K562 (cell line): ENCODE measurements around the gene PRKG1. TPM values are rescaled to one million over a fixed set of nuclear protein-coding genes. Genes with fewer than 3 reads are reported as not detected.

Experiments used
- ATAC-seq: fragments of 200-7000 bp; cut with Tn5 transposase; 3 replicates; pipeline ENCODE4 v1.9.1; 2020; ENCODE audit warnings: moderate library complexity
- BruUV-seq: library from RNA; stranded (reverse); fragments of 400-500 nt; replicated peaks from 2 replicates; lab custom pipeline; 2021; lab: Mats Ljungman, UMichigan
- CTCF ChIA-PET: fragments of 300-600 bp; formaldehyde crosslinking; extraction: SDS; loops from one replicate; lab custom pipeline; 2021; ENCODE audit warnings: low intra/inter-chr PET ratio; lab: Yijun Ruan, JAX
- POLR2A ChIA-PET: fragments of 300-600, 350-650 bp; sonication (Branson Sonifier 250); formaldehyde crosslinking; extraction: SDS; loops from one replicate; lab custom pipeline; 2021; ENCODE audit warnings: antibody characterized with exemption, inconsistent platforms; lab: Yijun Ruan, JAX
- DNase-seq, 4 experiments: peaks; one replicate each; pipeline versions ENCODE4 v3.0.0 to v3.0.0-alpha.2; 2011 to 2018; ENCODE audit warnings: low spot score in 3 of 4, mixed read lengths in 3 of 4; ENCODE audit errors: extremely low read depth in 1 of 4
- FAIRE-seq: peaks from 2 replicates; lab custom pipeline; 2011; peaks lifted over from hg19 to GRCh38; lab: Jason Lieb, UNC
- H2AFZ ChIP-seq: 2 replicates; pipeline ENCODE4 v1.6.0; 2011; ENCODE audit warnings: low read depth, low read length, control low read depth, inconsistent platforms
- H3K27ac ChIP-seq: fragments of 200-600 bp; 3 replicates; pipeline ENCODE4 v1.8.0; 2011; ENCODE audit warnings: low read depth, mild to moderate bottlenecking, control low read depth, inconsistent platforms, low read length, moderate library complexity, mixed read lengths; ENCODE audit errors: extremely low read depth
- H3K27me3 ChIP-seq, 2 experiments: fragments of 300-600 bp in 1 of 2; 2 replicates in 1 of 2; 3 replicates in 1 of 2; pipeline versions ENCODE4 v1.6.0 to v1.8.0; 2011; ENCODE audit warnings: inconsistent platforms in 2 of 2, low read length in 2 of 2, mild to moderate bottlenecking in 1 of 2, mixed read lengths in 1 of 2, moderate library complexity in 1 of 2; ENCODE audit not compliant: control insufficient read depth in 2 of 2, insufficient read depth in 2 of 2
- H3K36me3 ChIP-seq: fragments of 300-600 bp; 3 replicates; pipeline ENCODE4 v1.8.0; 2011; ENCODE audit warnings: mild to moderate bottlenecking, low read length, inconsistent platforms; ENCODE audit not compliant: control insufficient read depth, insufficient read depth
- H3K4me1 ChIP-seq, 2 experiments: fragments of 200-600 bp in 1 of 2; replicated peaks in 1 of 2; 2 replicates in 1 of 2; 3 replicates in 1 of 2; pipeline versions ENCODE4 v1.5.1 to v1.8.0; 2011; ENCODE audit warnings: inconsistent platforms in 2 of 2, low read length in 2 of 2, mild to moderate bottlenecking in 1 of 2, mixed read lengths in 1 of 2, moderate library complexity in 1 of 2; ENCODE audit not compliant: control insufficient read depth in 2 of 2, insufficient read depth in 2 of 2
- H3K4me2 ChIP-seq: 2 replicates; pipeline ENCODE4 v1.6.1; 2011; ENCODE audit warnings: low read length, control low read depth, inconsistent platforms, mixed read lengths; ENCODE audit not compliant: insufficient read depth
- H3K4me3 ChIP-seq: fragments of 200-600 bp; sonication (generic), shearing (Covaris generic); 2 replicates; pipeline ENCODE4 v1.5.1; 2016; ENCODE audit warnings: control low read depth, inconsistent platforms
- H3K79me2 ChIP-seq: fragments of 200-600 bp; 3 replicates; pipeline ENCODE4 v1.8.0; 2011; ENCODE audit warnings: low read length, inconsistent platforms; ENCODE audit not compliant: control insufficient read depth, insufficient read depth
- H3K9ac ChIP-seq, 2 experiments: 2 replicates each; pipeline versions ENCODE4 v1.6.0 to v1.6.1; 2011; ENCODE audit warnings: low read depth in 2 of 2, low read length in 2 of 2, control low read depth in 1 of 2, inconsistent platforms in 1 of 2, mild to moderate bottlenecking in 1 of 2, mixed read lengths in 1 of 2; ENCODE audit not compliant: insufficient read depth in 1 of 2
- H3K9me1 ChIP-seq: one replicate; pipeline ENCODE4 v1.6.0; 2011; ENCODE audit warnings: inconsistent platforms, mild to moderate bottlenecking, low read length, moderate library complexity; ENCODE audit not compliant: control insufficient read depth, insufficient read depth
- H3K9me3 ChIP-seq: replicated peaks from 2 replicates; pipeline ENCODE4 v1.5.1; 2011; ENCODE audit warnings: low read depth, low read length, inconsistent platforms; ENCODE audit not compliant: control insufficient read depth, insufficient read depth
- H4K20me1 ChIP-seq: replicated peaks from 2 replicates; pipeline ENCODE4 v1.6.1; 2011; ENCODE audit warnings: low read length, inconsistent platforms, mixed read lengths; ENCODE audit not compliant: control insufficient read depth, insufficient read depth
- ELF1 ChIP-seq: fragments of 200-800 bp; sonication (Bioruptor generic); IDR thresholded peaks from 2 replicates; pipeline ENCODE4 v1.6.1; 2016; ENCODE audit warnings: missing genetic modification characterization, missing compliant biosample characterization
- MEIS2 ChIP-seq: fragments of 450-650 bp; IDR thresholded peaks from 2 replicates; pipeline ENCODE4 v1.6.1; 2014; ENCODE audit warnings: mild to moderate bottlenecking; ENCODE audit not compliant: partially characterized antibody
- RBBP5 ChIP-seq: fragments of 200-600 bp; sonication (generic); IDR thresholded peaks from 2 replicates; pipeline ENCODE4 v1.6.1; 2012; ENCODE audit warnings: borderline replicate concordance, mild to moderate bottlenecking, low read length, control low read depth, inconsistent platforms; ENCODE audit not compliant: insufficient read depth, poor library complexity, severe bottlenecking
- TCF7 ChIP-seq: sonication (generic); IDR thresholded peaks from 2 replicates; pipeline ENCODE4 v1.6.1; 2016; ENCODE audit warnings: antibody characterized with exemption, borderline replicate concordance
- ZNF121 ChIP-seq: sonication (generic); formaldehyde crosslinking; conservative IDR thresholded peaks from 2 replicates; pipeline ENCODE4 v1.8.0; 2022; ENCODE audit warnings: missing genetic modification reagents
- WGBS: fragments of 100-300 bp; shearing (Covaris generic); methylation state at CpG from one replicate; pipeline ENCODE4 v1.1.6; 2016; ENCODE audit warnings: low coverage, mixed read lengths; ENCODE audit not compliant: insufficient coverage; ENCODE audit errors: missing lambda C conversion rate; 5-methylcytosine and 5-hydroxymethylcytosine counted together
- in situ Hi-C: fragments of 300-500 bp; cut with MboI; formaldehyde crosslinking; loops from 4 replicates; pipeline ENCODE4 v1.15.0; 2018; ENCODE audit warnings: inconsistent platforms, mixed read lengths
- intact Hi-C: fragments of 100-400 bp; cut with micrococcal nuclease; formaldehyde crosslinking; loops from 2 replicates; pipeline ENCODE4 v1.14.2; 2022
- polyA plus RNA-seq, 8 experiments: library from polyadenylated mRNA; depleted of rRNA in 4 of 8; stranded (reverse) in 5 of 8; unstranded in 3 of 8; fragments of >200 nt; fragmentation: Nextera tagmentation in 2 of 8; fragmentation: Illumina TruSeq in 1 of 8; extraction: Ambion mirVana in 2 of 8; extraction: Trizol in 1 of 8; gene quantifications; 2 replicates each; pipeline versions ENCODE4 v1.2.1 to v1.2.3, GENCODE V29; 2011 to 2014; ENCODE audit warnings: inconsistent platforms in 1 of 8, missing spikeins in 1 of 8
- total RNA-seq, 7 experiments: library from RNA; depleted of rRNA in 6 of 7; stranded (reverse); fragments of >200 nt in 6 of 7; fragmentation: Illumina TruSeq in 2 of 7; extraction: Trizol in 2 of 7; gene quantifications; 2 replicates each; pipeline versions ENCODE4 v1.2.1 to v1.2.3, GENCODE V29; 2011 to 2021; ENCODE audit warnings: low replicate concordance in 1 of 7
- TF ChIP-seq, protein P1 (sequence below), 3 experiments: fragments of 200-800 bp in 1 of 3; sonication (Bioruptor generic) in 1 of 3; sonication (generic) in 1 of 3; formaldehyde crosslinking in 1 of 3; IDR thresholded peaks; 2 replicates each; pipeline versions ENCODE4 v1.6.1 to v1.8.0; 2016 to 2022; ENCODE audit warnings: mild to moderate bottlenecking in 2 of 3, missing compliant biosample characterization in 2 of 3, missing genetic modification characterization in 2 of 3, missing genetic modification reagents in 1 of 3

Gene PRKG1
- total and polyA plus RNA-seq, 9 of the 15 experiments (the other 6 are each of a cell fraction or from before 2014, with no cell fraction given): 0.22 TPM; not detected in 8

DNA sequence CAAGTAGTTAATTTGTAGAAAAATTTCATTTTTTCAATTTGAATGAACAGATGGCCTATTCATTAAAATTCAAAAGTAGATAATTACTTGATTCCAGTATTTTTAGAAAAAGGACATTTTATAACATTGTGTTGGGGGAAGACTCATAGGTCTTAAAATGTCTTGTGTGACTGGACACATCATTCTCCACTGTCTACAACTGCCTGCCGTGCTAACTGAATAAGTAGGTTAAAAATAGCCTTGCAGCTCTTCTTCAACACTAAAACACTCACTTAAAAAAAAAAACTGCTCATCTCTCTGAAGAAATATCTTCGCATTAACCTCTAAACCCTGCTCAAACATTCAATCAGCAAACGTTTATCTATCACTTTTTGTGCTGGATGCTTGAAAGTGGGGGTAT, 371.3 kb downstream of the PRKG1 start:
- no peak for FAIRE-seq
- CTCF ChIA-PET: no interaction called here
- H3K27ac ChIP-seq: no peak overlapping the region
- POLR2A ChIA-PET: no interaction called here
- no peak overlapping the region for H2AFZ ChIP-seq
- H4K20me1 ChIP-seq: no peaks in the 10 kb centered on the region
- H3K36me3 ChIP-seq: no peaks in the 10 kb centered on the region
- no peak overlapping the region for H3K9ac ChIP-seq
- no peak overlapping the region for H3K4me2 ChIP-seq
- in situ Hi-C loops: no loop called here
- H3K4me3 ChIP-seq: no peak overlapping the region
- WGBS: 0% methylated on average over 3 of the region's 3 CpGs
- intact Hi-C loops: no loop called here
- ATAC-seq: no peak
- H3K9me3 ChIP-seq: 0 out of 2 replicates have a peak, but pooled peaks cover under 1% of the 10 kb centered on the region
- DNase-seq: no peak
- no peaks in the 10 kb centered on the region for H3K79me2 ChIP-seq
- H3K4me1 ChIP-seq: no peaks in the 10 kb centered on the region
- no peaks in the 10 kb centered on the region for H3K9me1 ChIP-seq
- no TSS peak for BruUV-seq
- no peaks in the 10 kb centered on the region for H3K27me3 ChIP-seq
- no peak for TF ChIP-seq MEIS2
- no peak for TF ChIP-seq TCF7
- no peak for TF ChIP-seq RBBP5
- no peak for TF ChIP-seq ZNF121 (CRISPR knock-in tag)
- no peak for TF ChIP-seq ELF1
- TF ChIP-seq, protein P1, sequence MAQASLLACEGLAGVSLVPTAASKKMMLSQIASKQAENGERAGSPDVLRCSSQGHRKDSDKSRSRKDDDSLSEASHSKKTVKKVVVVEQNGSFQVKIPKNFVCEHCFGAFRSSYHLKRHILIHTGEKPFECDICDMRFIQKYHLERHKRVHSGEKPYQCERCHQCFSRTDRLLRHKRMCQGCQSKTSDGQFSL (CRISPR knock-in tag; IDR thresholded peaks at IDR 0.05): no peak
- TF ChIP-seq, protein P1 (tag; IDR thresholded peaks at IDR 0.05): no peak
- TF ChIP-seq, all 486 proteins: peak for 0
